Measurements from ENCODE around the gene TMEM167B. TPM values are rescaled to one million over a fixed set of nuclear protein-coding genes. Genes with fewer than 3 reads are reported as not detected.

Gene TMEM167B
- total RNA-seq, 4 donors from 2014 or later = 13.5 to 28.2 (median 19.5) TPM

DNA sequence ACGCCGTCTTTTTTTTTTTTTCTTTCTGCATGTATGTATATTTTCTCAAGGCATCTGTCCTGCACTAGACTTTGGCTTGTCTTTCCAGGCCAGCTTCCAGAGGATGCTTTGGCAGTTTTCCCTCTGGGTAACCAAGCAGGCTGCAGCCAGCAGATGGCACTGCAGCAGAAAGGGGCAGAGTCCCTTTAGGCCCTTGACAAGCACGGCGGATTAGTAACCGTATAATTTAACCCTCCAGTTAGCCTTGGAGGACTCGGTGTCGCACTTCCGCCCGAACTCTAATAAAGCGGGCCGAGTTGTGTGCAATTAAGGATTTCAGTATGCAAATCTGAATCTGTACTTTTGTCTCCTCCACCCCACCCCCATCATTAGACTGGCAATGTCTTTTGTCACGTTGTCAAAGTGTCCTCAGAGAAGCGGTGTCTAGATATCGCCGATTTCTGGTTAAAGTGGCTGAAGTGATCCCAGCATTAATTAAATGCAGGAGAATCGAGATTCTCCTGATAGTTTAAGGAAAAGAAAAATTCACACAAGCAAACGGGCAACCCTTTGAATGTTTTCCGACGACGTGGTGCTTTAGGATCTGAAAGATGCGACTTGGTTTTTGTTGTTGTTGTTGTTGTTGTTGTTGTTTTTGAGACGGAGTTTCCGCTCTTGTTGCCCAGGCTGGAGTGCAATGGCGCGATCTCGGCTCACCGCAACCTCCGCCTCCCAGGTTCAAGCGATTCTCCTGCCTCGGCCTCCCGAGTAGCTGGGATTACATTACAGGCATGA, 1.1 kb upstream of the TMEM167B start:
- Histone ChIP-seq H3K9me3 (no peaks in the 10 kb centered on the region), H3K27me3 (no peaks in the 10 kb centered on the region), H3K27ac (peak overlapping the region in 3 of 4 donors; percentile 93 to 98 (median 98)), H3K4me1 (peaks cover 0 to 51% (median 24%) of the 10 kb centered on the region in 4 donors), H3K36me3 (peaks cover 0 to 13% (median 6%) of the 10 kb centered on the region in 3 donors), H3K4me3 (peak overlapping the region; percentile 58 to 86 (median 74))
- 76 to 77% methylated on average over 31 of the region's 31 CpGs for WGBS, 2 donors
- no peak for DNase-seq (ENCODE audit: low spot score in 2 of 2)
- no peak for TF ChIP-seq POLR2A (IDR thresholded peaks at IDR 0.05)
- TF ChIP-seq, protein P1, sequence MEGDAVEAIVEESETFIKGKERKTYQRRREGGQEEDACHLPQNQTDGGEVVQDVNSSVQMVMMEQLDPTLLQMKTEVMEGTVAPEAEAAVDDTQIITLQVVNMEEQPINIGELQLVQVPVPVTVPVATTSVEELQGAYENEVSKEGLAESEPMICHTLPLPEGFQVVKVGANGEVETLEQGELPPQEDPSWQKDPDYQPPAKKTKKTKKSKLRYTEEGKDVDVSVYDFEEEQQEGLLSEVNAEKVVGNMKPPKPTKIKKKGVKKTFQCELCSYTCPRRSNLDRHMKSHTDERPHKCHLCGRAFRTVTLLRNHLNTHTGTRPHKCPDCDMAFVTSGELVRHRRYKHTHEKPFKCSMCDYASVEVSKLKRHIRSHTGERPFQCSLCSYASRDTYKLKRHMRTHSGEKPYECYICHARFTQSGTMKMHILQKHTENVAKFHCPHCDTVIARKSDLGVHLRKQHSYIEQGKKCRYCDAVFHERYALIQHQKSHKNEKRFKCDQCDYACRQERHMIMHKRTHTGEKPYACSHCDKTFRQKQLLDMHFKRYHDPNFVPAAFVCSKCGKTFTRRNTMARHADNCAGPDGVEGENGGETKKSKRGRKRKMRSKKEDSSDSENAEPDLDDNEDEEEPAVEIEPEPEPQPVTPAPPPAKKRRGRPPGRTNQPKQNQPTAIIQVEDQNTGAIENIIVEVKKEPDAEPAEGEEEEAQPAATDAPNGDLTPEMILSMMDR (IDR thresholded peaks at IDR 0.05) = peak; percentile 33 to 51 (median 39)

DNA sequence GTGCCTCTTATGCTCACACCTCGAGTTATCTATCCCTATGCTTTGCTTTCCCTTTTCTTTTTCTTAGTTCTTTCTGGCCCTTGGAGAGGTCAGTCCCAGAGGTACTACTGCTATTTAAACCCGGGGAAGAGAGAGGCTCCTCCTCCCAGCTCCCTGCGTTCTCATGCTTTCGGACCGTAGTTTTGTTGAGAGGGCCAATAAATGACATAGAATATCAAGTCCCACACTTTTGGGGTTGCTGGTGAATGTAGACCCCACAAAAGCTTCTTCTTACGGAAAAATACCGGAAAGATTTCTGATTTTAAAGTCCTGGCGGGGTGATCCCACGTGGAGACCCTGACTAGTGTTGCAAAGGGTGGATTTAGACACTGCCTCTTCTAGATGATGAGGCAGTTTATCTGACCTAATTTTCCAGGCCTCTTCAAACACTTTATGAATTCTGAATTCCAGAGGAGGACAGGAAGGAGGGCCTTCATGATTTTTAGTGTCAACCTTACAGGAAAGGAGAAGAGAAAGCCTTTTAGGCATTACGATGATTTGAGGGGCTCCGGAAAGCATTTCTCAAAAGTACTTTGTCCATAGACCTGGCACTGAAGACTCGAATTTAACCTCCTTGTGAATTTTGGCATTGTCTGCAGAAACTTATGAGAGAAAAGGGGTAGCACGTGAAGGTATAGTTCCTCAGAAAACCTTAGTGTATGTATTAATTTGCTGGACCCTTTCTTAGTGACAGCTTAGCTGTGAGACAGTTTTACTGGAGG, 694 bp downstream of the TMEM167B start:
- Histone ChIP-seq H3K9me3 (no peaks in the 10 kb centered on the region), H3K4me1 (peaks cover 0 to 53% (median 21%) of the 10 kb centered on the region in 4 donors), H3K27me3 (no peaks in the 10 kb centered on the region), H3K27ac (peak overlapping the region; percentile 93 to 98 (median 98)), H3K4me3 (peak overlapping the region; percentile 58 to 86 (median 74)), H3K36me3 (peaks cover 0 to 24% (median 9%) of the 10 kb centered on the region in 3 donors)
- TF ChIP-seq, protein P1 (IDR thresholded peaks at IDR 0.05) = no peak
- no peak for TF ChIP-seq POLR2A (IDR thresholded peaks at IDR 0.05)
- TF ChIP-seq EP300 (IDR thresholded peaks at IDR 0.05) = no peak
- DNase-seq (ENCODE audit: low spot score in 2 of 2) = no peak
- WGBS, 2 donors = 1 to 2% methylated on average over 13 of the region's 13 CpGs

DNA sequence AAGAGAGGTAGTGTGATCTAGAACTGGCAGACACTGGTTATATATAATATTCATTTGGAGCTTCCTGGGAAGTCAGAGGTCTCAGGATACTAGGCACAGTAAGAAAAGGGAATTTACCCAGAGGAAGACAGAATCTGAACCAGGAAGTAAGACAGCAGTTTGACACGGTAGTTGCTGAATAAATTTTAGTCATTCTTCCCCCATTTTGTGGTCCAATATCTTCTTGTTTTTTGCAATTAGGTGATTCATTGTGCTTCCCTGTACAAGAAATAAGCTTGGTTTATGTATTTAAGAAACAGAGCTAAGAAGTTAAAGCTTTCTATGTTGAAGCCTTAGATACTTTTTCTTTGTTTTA, 1.3 kb downstream of the TMEM167B start:
- TF ChIP-seq EP300 (IDR thresholded peaks at IDR 0.05) (no peak), POLR2A (IDR thresholded peaks at IDR 0.05) (no peak)
- TF ChIP-seq, protein P1 (IDR thresholded peaks at IDR 0.05) = no peak
- peak overlapping the region; percentile 58 to 86 (median 74) for H3K4me3 ChIP-seq
- H3K27ac ChIP-seq = peak overlapping the region in 3 of 4 donors; percentile 93 to 98 (median 98)
- peaks cover 0 to 57% (median 21%) of the 10 kb centered on the region in 4 donors for H3K4me1 ChIP-seq
- DNase-seq (ENCODE audit: low spot score in 2 of 2) = no peak
- WGBS, 2 donors = 0% methylated on average over 1 of the region's 1 CpG
- H3K36me3 ChIP-seq = peaks cover 0 to 29% (median 9%) of the 10 kb centered on the region in 3 donors
- no peaks in the 10 kb centered on the region for H3K9me3 ChIP-seq
- H3K27me3 ChIP-seq = no peaks in the 10 kb centered on the region

DNA sequence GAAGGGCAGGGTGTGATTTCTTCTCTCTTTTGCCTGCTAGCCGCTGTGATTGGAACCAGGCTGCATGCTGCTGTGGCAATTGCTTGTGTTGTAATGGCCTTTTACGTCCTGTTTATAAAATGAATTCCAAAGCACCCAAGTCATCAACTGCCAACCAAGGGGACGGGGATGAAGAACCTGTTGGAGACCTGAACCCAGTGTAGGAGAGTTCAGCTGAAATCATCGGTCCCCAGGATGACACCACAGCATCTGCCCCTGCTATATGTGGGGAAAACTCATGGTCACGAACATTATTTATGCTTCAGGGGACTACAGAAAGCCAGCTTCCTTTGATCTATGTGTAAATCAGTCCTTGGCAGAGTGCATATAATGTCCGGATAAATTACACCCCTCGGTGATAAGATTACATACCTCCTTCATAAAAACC, 3.8 kb downstream of the TMEM167B start:
- WGBS, 2 donors = 78 to 80% methylated on average over 7 of the region's 7 CpGs
- no peak for DNase-seq (ENCODE audit: low spot score in 2 of 2)
- no peaks in the 10 kb centered on the region for H3K9me3 ChIP-seq
- TF ChIP-seq, protein P1 (IDR thresholded peaks at IDR 0.05) = no peak
- TF ChIP-seq EP300 (IDR thresholded peaks at IDR 0.05) (no peak), POLR2A (IDR thresholded peaks at IDR 0.05) (no peak)
- H3K27ac ChIP-seq = no peak overlapping the region
- H3K4me3 ChIP-seq = no peak overlapping the region
- no peaks in the 10 kb centered on the region for H3K27me3 ChIP-seq
- peaks cover 0 to 50% (median 19%) of the 10 kb centered on the region in 4 donors for H3K4me1 ChIP-seq
- H3K36me3 ChIP-seq = peaks cover 0 to 30% (median 9%) of the 10 kb centered on the region in 3 donors

DNA sequence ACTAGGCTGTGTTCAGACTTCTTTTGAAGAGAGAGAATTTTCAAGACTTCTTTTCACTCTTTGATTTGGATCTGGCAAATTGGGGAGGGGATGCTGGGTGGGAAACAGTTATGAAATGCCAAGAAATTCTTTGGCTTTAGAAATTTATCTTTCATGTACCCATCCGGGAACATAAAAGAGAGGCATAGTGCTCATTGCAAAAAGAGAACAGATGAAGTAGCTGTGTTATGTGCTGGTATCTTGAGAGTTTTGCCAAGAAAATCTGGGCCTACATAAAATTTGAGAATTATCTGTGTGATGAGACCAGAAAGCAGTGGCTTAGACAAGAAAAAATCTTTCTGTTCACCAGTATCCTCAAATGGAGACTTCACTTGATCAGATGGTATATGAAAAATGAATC, 4.3 kb downstream of the TMEM167B start:
- DNase-seq (ENCODE audit: low spot score in 2 of 2) = no peak
- WGBS, 2 donors = 62 to 72% methylated on average over 1 of the region's 1 CpG
- Histone ChIP-seq H3K27me3 (no peaks in the 10 kb centered on the region), H3K36me3 (peaks cover 0 to 30% (median 9%) of the 10 kb centered on the region in 3 donors), H3K9me3 (no peaks in the 10 kb centered on the region), H3K4me1 (peaks cover 0 to 49% (median 18%) of the 10 kb centered on the region in 4 donors), H3K4me3 (no peak overlapping the region), H3K27ac (no peak overlapping the region)
- TF ChIP-seq EP300 (IDR thresholded peaks at IDR 0.05) (no peak), POLR2A (IDR thresholded peaks at IDR 0.05) (no peak)
- TF ChIP-seq, protein P1 (IDR thresholded peaks at IDR 0.05) = no peak

Data from tibial nerve (tissue), 4 donors.